ENCODE data around the gene NAPA.
"Not testable (repeated sequence)": the region's sequence is repeated elsewhere in the genome, so short reads cannot be mapped to it uniquely, and the experiment has no call there.

NAPA gene

DNA sequence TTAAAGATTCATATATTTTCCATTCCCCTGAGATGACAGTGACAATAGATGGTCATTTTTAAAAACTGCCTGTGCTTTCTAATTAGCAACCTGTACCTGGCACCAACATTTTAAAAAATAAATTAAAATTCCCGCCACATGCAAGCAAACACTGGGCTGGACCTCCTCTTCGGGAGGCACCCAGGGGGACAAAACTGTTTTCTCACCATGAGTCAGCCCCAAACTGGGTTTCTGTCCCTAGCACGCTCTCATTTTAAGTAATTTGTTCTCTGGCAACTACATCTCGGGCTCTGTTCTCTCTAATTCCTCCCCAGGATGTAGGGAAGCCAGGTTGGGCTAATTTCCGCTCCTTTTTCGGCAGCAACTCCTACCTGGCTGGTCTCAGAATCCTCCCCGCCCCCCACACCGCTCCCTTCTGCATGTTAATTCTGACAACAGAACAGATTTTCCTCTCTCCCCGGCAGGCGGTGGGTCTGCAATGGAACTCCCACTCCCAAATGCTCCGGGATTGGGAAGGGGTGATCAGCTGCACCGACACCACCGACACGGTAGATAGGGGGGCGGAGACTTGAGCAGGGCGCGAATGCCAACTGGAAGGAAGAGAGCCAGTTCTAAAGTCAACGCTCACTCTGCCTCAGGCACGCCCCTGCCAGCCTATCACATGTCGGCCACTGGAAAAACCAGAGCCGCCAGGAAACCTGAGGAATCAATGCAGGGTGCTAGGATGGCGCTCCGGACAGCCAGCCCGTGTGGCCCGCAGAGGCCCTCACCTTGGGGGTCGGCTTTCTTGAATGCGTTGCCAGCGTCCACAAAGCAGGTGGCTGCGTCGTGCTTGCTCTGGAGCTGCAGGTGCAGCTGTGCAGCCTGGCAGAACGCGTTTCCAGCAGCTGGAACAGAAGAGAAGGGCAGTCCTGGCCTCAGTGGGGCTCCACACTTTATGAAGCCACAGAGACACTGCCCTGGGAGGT is 14.7 kb downstream of the NAPA start:
- DNase-seq = no peak

DNA sequence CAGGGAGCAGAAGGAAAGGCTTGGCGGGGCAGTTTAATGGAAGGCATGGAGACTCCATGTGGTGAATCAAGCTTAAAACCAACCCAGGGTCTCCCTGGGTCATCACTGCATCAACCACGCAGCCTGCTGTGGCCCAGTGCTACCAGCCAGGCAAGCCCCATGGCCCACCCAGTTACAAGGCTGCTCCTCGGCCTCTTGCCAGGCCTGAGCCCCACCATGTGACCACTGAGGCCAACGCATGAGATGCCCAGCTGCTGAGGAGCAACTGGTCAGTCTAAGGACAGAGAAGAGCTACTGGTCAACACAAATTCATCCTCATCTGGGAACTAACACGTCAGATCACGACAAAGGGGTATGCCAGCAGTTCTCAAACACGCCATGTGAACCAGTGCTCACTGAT is 15.5 kb downstream of the NAPA start:
- no peak for DNase-seq

- no peak for DNase-seq
Measured at GRCh38 chr19:47498561-47498960, 16.3 kb downstream of the NAPA start.

DNA sequence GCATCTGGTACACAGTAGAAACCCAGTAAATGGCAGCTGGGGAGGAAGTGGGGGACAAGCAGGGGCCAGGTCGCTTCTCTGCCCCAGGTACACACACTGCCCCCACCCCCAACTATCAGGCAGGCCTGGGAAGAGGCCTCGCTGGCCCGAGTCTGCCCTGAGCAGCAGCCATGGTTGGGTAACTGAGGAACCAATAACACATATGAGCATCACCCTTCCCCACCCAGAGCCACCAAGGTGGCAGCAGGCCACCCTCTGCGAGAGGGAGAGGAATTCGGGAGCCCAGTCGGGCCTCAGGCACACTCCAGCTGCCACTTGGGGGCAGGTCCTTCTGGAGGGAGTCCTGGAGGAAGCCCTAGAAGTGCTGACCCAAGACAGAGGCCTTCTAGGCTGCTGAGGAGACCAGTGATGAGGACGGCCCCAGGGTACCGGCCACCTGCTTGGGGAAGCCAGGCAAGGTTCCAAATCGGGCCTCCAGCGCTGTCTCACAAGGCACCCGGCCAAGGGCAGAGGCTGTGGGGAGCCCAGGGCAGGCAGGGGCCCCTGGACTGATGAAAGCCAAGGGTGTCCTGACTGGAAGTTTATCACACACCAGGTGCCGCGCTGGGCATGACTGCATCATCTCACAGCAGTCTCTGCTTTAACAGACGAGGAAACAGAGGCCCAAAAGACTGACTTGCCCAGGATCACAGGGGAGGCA is 16.9 kb downstream of the NAPA start:
- no peak for DNase-seq

GRCh38 chr19:47497050-47497766 is 17.7 kb downstream of the NAPA start:
- DNase-seq = no peak

DNA sequence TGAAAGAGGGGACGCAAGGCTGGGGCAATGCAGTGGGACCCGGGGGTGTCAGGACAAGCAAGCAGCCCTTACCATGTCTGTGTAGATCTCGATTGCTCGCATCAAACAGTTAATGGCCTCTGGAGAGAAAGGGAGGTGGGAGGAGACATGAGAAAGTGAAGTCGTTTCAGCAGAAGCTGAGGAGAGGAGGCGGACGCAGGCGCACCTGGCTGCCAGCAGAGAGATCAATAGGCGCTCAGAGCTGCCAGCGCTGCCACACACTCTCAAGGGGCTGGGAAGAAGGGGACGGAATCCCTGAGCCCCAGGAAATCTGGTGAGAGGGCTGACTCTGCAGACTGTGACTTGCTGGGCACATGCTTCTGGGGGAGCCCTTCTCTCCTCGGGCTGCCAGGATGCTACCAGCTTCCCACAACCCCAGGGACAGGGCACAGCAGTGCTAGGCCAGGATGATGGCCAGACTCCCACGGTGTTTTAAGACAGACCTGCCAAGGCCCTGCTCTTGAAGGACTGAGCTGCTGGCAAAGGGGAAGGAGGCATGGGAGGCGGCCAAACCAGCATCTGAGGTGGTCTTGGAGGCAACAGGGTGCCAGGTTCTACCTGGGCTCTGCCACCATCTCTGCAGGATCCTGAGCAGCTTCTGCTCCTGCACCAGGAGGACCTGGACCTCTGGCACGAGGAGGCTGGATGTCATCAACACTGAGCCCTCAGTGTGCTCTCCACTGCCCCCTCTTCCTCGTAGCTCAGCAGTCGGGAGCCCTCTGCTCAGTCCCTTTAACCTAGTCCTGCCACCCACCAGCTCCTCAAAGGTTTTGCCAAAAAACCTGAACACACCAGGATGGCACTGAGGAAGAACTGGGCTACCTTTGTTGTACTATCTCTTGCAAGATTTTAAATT is 19.1 kb downstream of the NAPA start:
- peak; percentile 56 for DNase-seq

DNA sequence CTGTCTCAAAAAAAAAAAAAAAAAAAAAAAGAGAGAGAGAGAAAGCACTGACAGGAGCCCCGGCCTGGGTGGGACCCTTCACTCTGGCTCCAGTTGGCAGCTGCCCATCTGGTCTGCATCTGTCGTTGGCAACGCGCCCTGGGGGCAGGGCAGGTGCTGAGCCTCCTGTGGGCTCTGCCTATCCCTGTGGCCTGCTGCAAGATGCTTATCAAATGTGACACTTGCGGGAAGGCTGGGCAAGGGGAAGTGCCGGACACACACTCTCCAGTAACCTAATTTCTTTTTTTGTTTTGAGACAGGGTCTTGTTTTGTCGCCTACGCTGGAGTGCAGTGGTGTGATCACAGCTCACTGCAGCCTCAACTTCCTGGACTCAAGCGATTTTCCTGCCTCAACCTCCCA is 20.1 kb downstream of the NAPA start:
- DNase-seq = peak; percentile 85

DNA sequence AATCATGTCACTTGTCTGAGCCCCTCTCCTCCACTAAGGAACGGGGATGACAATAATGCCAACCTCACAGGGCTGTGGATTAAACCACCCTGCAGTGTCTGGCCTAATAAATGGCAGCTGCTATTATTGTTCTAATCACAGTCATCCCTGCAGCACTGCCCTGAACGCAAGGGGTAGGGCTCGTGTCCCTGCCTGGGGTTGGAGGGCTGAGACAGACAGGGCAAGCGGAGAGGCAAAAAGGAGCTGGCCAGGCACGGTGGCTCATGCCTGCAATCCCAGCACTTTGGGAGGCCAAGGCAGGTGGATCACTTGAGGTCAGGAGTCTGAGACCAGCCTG is 20.7 kb downstream of the NAPA start:
- no peak for DNase-seq

DNA sequence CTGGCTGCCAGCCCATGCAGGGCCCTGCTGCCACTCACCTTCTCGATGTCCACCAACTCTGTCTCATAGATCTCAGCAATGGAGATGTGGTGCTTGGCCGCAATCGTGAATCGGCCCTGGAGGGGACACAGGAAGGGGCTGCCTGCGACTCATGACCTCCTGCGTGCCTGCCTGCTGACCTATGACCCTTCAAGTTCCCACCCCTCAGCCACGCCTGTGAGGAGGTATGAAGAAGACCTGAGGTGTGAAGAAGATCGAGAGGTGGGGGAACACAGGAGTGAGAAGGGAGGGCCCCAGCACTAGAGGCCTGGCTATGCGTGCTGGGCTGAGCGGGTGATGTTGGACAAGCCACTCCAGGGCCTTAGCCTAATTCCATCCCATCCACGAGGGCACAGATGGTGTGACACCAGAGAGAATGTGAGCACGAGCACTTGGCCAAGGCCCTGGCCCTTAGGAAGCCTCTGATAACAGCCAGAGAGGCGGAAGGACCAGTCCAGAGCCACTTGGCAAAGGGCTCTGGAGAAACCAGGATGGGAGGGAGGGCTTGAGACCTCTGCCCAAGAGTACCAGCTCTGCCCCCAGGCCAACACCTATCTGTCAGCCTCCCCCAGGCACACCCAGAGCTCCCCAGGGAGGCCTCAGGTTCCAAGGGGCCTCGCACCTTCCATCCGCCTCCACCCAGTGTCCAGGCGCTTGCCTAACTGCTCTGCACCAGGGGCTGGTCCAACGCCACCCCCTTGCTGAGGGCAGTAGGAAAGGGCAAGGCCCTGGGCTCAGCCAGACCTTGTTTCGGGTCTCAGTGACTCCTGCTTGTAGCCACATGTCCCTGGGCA is 21.3 kb downstream of the NAPA start:
- DNase-seq = no peak

GRCh38 chr19:47492571-47493377 is 22.1 kb downstream of the NAPA start:
- DNase-seq = no peak

GRCh38 chr19:47492137-47492533 is 22.7 kb downstream of the NAPA start:
- no peak for DNase-seq

DNA sequence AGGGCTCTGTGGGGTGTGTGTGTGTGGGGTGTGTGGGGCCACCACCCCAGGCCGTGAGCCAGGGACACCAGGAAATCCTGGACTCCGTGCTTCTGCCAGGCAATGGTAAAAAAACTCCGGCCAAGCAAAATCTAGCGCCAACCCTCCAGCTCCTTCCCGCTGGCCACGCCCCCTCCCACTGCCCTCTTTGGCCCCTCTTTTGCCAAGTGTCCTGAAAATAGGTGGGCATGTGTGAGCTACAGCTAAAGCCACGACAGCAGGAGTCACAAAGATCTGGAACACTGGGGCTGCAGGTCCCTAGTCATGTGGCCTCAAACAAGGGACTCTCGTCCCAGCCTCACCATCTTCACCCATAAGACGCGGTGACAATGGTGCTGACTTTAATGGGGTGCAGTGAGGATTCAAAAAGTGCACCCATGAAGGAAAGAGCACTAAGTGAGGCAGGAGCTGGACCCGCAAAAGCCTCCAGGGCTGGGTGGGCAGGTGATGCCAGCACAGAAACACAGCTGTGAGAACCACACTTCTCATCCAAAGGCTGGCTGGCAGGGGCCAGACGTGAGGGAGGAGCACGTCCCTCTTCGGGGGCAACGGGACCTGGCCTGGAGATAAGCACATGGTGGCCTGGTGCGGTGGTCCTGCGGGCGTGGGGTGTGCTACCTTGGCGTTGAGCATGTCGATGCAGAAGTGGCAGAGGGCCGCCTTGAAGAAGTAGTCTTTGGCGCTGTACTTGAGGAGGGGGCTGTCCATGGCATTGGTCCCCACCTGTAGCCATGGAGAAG is 23.3 kb downstream of the NAPA start:
- DNase-seq = no peak

GRCh38 chr19:47490847-47491246 is 24.0 kb downstream of the NAPA start:
- no peak for DNase-seq

GRCh38 chr19:47490031-47490430 is 24.8 kb downstream of the NAPA start:
- no peak for DNase-seq

GRCh38 chr19:47489072-47489914 is 25.6 kb downstream of the NAPA start:
- DNase-seq = no peak

DNA sequence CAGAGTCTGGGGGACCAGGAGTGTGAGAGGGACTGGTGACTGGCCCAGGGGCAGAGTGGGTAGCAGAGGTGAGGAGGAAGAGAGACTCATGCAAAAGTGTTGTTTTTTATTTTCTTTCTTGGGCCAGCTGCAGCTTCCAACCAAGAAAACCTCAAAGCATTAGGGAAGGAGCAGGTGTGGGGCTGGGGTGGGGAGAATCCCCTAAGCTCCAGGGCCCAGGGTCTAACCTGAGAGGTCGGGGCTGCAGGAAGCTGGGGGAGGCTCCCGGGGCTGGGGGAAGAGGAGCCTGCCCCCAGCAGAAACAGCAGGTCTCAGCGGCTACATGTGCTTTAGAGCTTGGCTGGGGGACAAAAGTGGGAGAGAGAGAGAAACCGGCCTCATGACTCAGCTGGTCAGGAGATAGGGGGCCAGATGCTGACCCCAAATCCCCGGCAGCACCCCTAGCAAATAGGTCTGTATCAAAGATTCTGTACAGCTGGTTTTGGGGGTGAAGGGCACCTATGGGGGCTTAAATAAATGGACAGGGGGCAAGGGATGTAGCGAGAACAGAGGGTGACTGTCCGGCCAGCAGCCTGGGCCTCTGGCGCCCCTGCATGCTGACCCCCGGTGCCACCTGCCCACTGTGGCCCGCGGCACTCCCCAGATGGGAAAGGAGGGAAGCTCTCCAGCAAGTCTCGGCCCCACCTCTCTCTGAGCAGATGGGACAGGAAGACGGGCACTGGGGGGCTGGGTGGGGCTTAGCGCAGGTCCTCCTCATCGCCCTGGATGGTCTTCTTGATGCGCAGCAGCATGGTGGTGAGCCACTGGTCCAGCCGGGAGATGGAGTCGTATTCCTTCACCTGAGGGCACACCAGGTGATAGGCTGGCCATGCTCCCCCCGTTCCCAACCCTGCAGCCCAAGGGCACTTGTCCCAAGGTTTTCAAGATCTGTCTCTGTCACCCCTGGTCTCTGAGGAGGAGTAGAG is 27.0 kb downstream of the NAPA start:
- DNase-seq = no peak

- no peak for DNase-seq
Measured at GRCh38 chr19:47486900-47487299, 28.0 kb downstream of the NAPA start.

GRCh38 chr19:47486220-47486619 is 28.6 kb downstream of the NAPA start:
- not testable (repeated sequence) for DNase-seq
